Nephron (organoid): ENCODE measurements around the gene VASH2.
"Not testable (repeated sequence)": the region's sequence is repeated elsewhere in the genome, so short reads cannot be mapped to it uniquely, and the experiment has no call there.

Source experiments
- H3K27ac Mint-ChIP-seq, 3 experiments: 2 replicates each; pipeline ENCODE4 v1.8.0; 2020; ENCODE audit warnings: mixed read lengths in 3 of 3, mild to moderate bottlenecking in 2 of 3, moderate library complexity in 1 of 3
- H3K27me3 Mint-ChIP-seq: 2 replicates; pipeline ENCODE4 v1.8.0; 2021; ENCODE audit warnings: low read depth, mild to moderate bottlenecking, moderate library complexity, mixed read lengths
- H3K36me3 Mint-ChIP-seq: 2 replicates; pipeline ENCODE4 v1.8.0; 2020; ENCODE audit warnings: low read depth, mixed read lengths
- H3K4me1 Mint-ChIP-seq: 2 replicates; pipeline ENCODE4 v1.8.0; 2020; ENCODE audit warnings: mixed read lengths
- H3K4me3 Mint-ChIP-seq, 3 experiments: 2 replicates each; pipeline ENCODE4 v1.8.0; 2020; ENCODE audit warnings: mild to moderate bottlenecking in 3 of 3, mixed read lengths in 3 of 3, moderate library complexity in 2 of 3
- H3K9me3 Mint-ChIP-seq: 2 replicates; pipeline ENCODE4 v1.8.0; 2020; ENCODE audit warnings: mixed read lengths
- CTCF ChIP-seq, 3 experiments: fragments of 200-600 bp; sonication (generic); IDR thresholded peaks; one replicate each; pipeline ENCODE4 v1.5.0; 2021; ENCODE audit warnings: antibody characterized with exemption in 3 of 3; ENCODE audit not compliant: unreplicated experiment in 3 of 3

Gene VASH2

GRCh38 chr1:212909652-212910063 lies 40.7 kb upstream of the VASH2 start:
- Mint-ChIP-seq H3K9me3 (peaks cover 10% of the 10 kb centered on the region), H3K27me3 (peaks cover 46% of the 10 kb centered on the region), H3K4me3 (no peak overlapping the region), H3K4me1 (peaks cover 9% of the 10 kb centered on the region), H3K27ac (no peak overlapping the region), H3K36me3 (no peaks in the 10 kb centered on the region)
- TF ChIP-seq CTCF (IDR thresholded peaks at IDR 0.05; ENCODE audit: unreplicated experiment in 3 of 3) = no peak

GRCh38 chr1:212910213-212910612 lies 40.1 kb upstream of the VASH2 start:
- H3K27ac Mint-ChIP-seq, H3K4me3 Mint-ChIP-seq, H3K36me3 Mint-ChIP-seq, H3K9me3 Mint-ChIP-seq: not testable (repeated sequence)
- Mint-ChIP-seq H3K27me3 (peaks cover 49% of the 10 kb centered on the region), H3K4me1 (peaks cover 15% of the 10 kb centered on the region)

GRCh38 chr1:212913638-212914037 lies 36.7 kb upstream of the VASH2 start:
- H3K4me3 Mint-ChIP-seq, H3K36me3 Mint-ChIP-seq, H3K9me3 Mint-ChIP-seq, H3K27ac Mint-ChIP-seq: not testable (repeated sequence)
- peaks cover 52% of the 10 kb centered on the region for H3K27me3 Mint-ChIP-seq
- H3K4me1 Mint-ChIP-seq = peaks cover 28% of the 10 kb centered on the region

GRCh38 chr1:212914110-212914509 lies 36.2 kb upstream of the VASH2 start:
- H3K4me3 Mint-ChIP-seq, H3K36me3 Mint-ChIP-seq, H3K9me3 Mint-ChIP-seq: not testable (repeated sequence)
- peaks cover 28% of the 10 kb centered on the region for H3K4me1 Mint-ChIP-seq
- peak overlapping the region in 1 of 3 experiments; percentile 60 for H3K27ac Mint-ChIP-seq
- peaks cover 52% of the 10 kb centered on the region for H3K27me3 Mint-ChIP-seq

- peak overlapping the region in 1 of 3 experiments; percentile 7 for H3K4me3 Mint-ChIP-seq
- no peaks in the 10 kb centered on the region for H3K36me3 Mint-ChIP-seq
- peaks cover 47% of the 10 kb centered on the region for H3K27me3 Mint-ChIP-seq
- H3K27ac Mint-ChIP-seq = peak overlapping the region; percentile 60 to 83 (median 60)
- no peak for TF ChIP-seq CTCF (IDR thresholded peaks at IDR 0.05; ENCODE audit: unreplicated experiment in 3 of 3)
- peaks cover 28% of the 10 kb centered on the region for H3K4me1 Mint-ChIP-seq
- H3K9me3 Mint-ChIP-seq = no peaks in the 10 kb centered on the region
Measured at GRCh38 chr1:212914789-212915188, 35.6 kb upstream of the VASH2 start.

- H3K27me3 Mint-ChIP-seq = peaks cover 40% of the 10 kb centered on the region
- H3K36me3 Mint-ChIP-seq = no peaks in the 10 kb centered on the region
- H3K27ac Mint-ChIP-seq = peak overlapping the region; percentile 60 to 83 (median 60)
- peaks cover 28% of the 10 kb centered on the region for H3K4me1 Mint-ChIP-seq
- peak overlapping the region in 2 of 3 experiments; percentile 7 to 24 for H3K4me3 Mint-ChIP-seq
- H3K9me3 Mint-ChIP-seq = no peaks in the 10 kb centered on the region
- peak; percentile 35 to 65 (median 56) for TF ChIP-seq CTCF (IDR thresholded peaks at IDR 0.05; ENCODE audit: unreplicated experiment in 3 of 3)
Measured at GRCh38 chr1:212915245-212916091, 34.9 kb upstream of the VASH2 start.

- Mint-ChIP-seq H3K9me3 (no peaks in the 10 kb centered on the region), H3K4me3 (peak overlapping the region; percentile 14 to 66 (median 43)), H3K4me1 (peaks cover 33% of the 10 kb centered on the region), H3K27ac (peak overlapping the region; percentile 62 to 78 (median 75)), H3K36me3 (no peaks in the 10 kb centered on the region), H3K27me3 (peaks cover 28% of the 10 kb centered on the region)
- TF ChIP-seq CTCF (IDR thresholded peaks at IDR 0.05; ENCODE audit: unreplicated experiment in 3 of 3) = no peak
Measured at GRCh38 chr1:212916481-212917133, 33.7 kb upstream of the VASH2 start.
